Measurements from ENCODE around the gene DIS3L. TPM values are rescaled to one million over a fixed set of nuclear protein-coding genes. Genes with fewer than 3 reads are reported as not detected.

The DIS3L gene
- total and polyA plus RNA-seq, 2 of the 13 experiments (the other 11 are each of a cell fraction or from before 2014, with no cell fraction given), result 21.0 to 50.5 TPM

- TF ChIP-seq PRDM4 (CRISPR knock-in tag; IDR thresholded peaks at IDR 0.05; ENCODE audit: borderline replicate concordance), result no peak
- peak; percentile 70; the same call in 1 of the 2 replicates for TF ChIP-seq ZBTB3 (CRISPR knock-in tag; IDR thresholded peaks at IDR 0.05; ENCODE audit: borderline replicate concordance, low read depth)
- TF ChIP-seq CENPX (CRISPR knock-in tag; IDR thresholded peaks at IDR 0.05), result no peak
- no peak for TF ChIP-seq SMC3 (IDR thresholded peaks at IDR 0.05; ENCODE audit: low read length)
- TF ChIP-seq CBX2 (IDR thresholded peaks at IDR 0.05; ENCODE audit: low read depth, low read length), result no peak
- TF ChIP-seq CBX2 (CRISPR knock-in tag; IDR thresholded peaks at IDR 0.05; ENCODE audit: low read depth), result no peak
- TF ChIP-seq ISL2 (CRISPR knock-in tag; IDR thresholded peaks at IDR 0.05), result no peak
- peak; percentile 87; the same call in 1 of the 2 replicates for TF ChIP-seq ZNF558 (CRISPR knock-in tag; IDR thresholded peaks at IDR 0.05; ENCODE audit: borderline replicate concordance)
- no peak for TF ChIP-seq NFE2 (CRISPR knock-in tag; IDR thresholded peaks at IDR 0.05)
- no peak for TF ChIP-seq U2AF1 (optimal IDR thresholded peaks at IDR 0.05; ENCODE audit: low read depth, low read length)
- TF ChIP-seq ZNF350 (CRISPR knock-in tag; IDR thresholded peaks at IDR 0.05; ENCODE audit: borderline replicate concordance, low read depth), result peak; percentile 77; the same call in 1 of the 2 replicates
- no peak for TF ChIP-seq SNRNP70 (IDR thresholded peaks at IDR 0.05; ENCODE audit: low read depth, low read length)
- TF ChIP-seq KDM5A (IDR thresholded peaks at IDR 0.05; ENCODE audit: borderline replicate concordance, low read length), result peak; percentile 83
- TF ChIP-seq MXI1 (IDR thresholded peaks at IDR 0.05; ENCODE audit: borderline replicate concordance, low read depth, low read length), result peak; percentile 85; the same call in 2 of the 3 replicates
- TF ChIP-seq ZNF770 (CRISPR knock-in tag; IDR thresholded peaks at IDR 0.05), result peak; percentile 97
- no peak for TF ChIP-seq FOXA3 (CRISPR knock-in tag; IDR thresholded peaks at IDR 0.05)
- TF ChIP-seq ARNT (IDR thresholded peaks at IDR 0.05), result no peak
- TF ChIP-seq ZMYM3 (CRISPR knock-in tag; IDR thresholded peaks at IDR 0.05), result no peak
- peak; percentile 21; the same call in 1 of the 2 replicates for TF ChIP-seq ZNF143 (CRISPR knock-in tag; IDR thresholded peaks at IDR 0.05)
- TF ChIP-seq DPF2 (CRISPR knock-in tag; IDR thresholded peaks at IDR 0.05; ENCODE audit: borderline replicate concordance, low read depth), result peak; percentile 22; the same call in 1 of the 2 replicates
- no peak for TF ChIP-seq GPN1 (CRISPR knock-in tag; IDR thresholded peaks at IDR 0.05; ENCODE audit: borderline replicate concordance)
- TF ChIP-seq MEF2D (CRISPR knock-in tag; IDR thresholded peaks at IDR 0.05), result peak; percentile 81
- TF ChIP-seq BCL6 (CRISPR knock-in tag; IDR thresholded peaks at IDR 0.05), result peak; percentile 42; the same call in 1 of the 2 replicates
- TF ChIP-seq PAWR (CRISPR knock-in tag; IDR thresholded peaks at IDR 0.05; ENCODE audit: borderline replicate concordance), result no peak; the same call in 1 of the 2 replicates
- peak; percentile 93 for TF ChIP-seq REL (CRISPR knock-in tag; conservative IDR thresholded peaks at IDR 0.05)
- peak; percentile 74; the same call in 1 of the 2 replicates for TF ChIP-seq POGZ (CRISPR knock-in tag; IDR thresholded peaks at IDR 0.05)
Observed at GRCh38 chr15:66356359-66357236, 63.2 kb downstream of the DIS3L start, which contains the start of gene TIPIN (continued).

Data from HepG2 (cell line).